Measurements from ENCODE around the gene BANK1.

GRCh38 chr4:101981756-101982155, 191.2 kb downstream of the BANK1 start:
- TF ChIP-seq CTCF (IDR thresholded peaks at IDR 0.05), result no peak
- peak in 1 of 2 donors; percentile 48 for TF ChIP-seq POLR2AphosphoS5 (IDR thresholded peaks at IDR 0.05; ENCODE audit: insufficient read depth in 1 of 2, low read depth in 1 of 2)
- no peak for TF ChIP-seq POLR2A (IDR thresholded peaks at IDR 0.05)

Data from vagina (tissue), 2 donors.